H1 (cell line): ENCODE results near the gene ITPKB. TPM values are rescaled to one million over a fixed set of nuclear protein-coding genes. Genes with fewer than 3 reads are reported as not detected.

Source experiments
- CTCF ChIA-PET: fragments of 300-600 bp; sonication (Branson Sonifier 250); formaldehyde crosslinking; loops from one replicate; lab custom pipeline; 2021; ENCODE audit not compliant: partially characterized antibody; lab: Charles Lee
- POLR2A ChIA-PET: fragments of 300-600 bp; sonication (Branson Sonifier 250); formaldehyde crosslinking; loops from one replicate; lab custom pipeline; 2021; ENCODE audit warnings: inconsistent platforms; ENCODE audit not compliant: partially characterized antibody; lab: Charles Lee
- DNase-seq, 2 experiments: peaks; one replicate each; pipeline versions ENCODE4 v3.0.0 to v3.0.0-alpha.2; 2010 to 2022; ENCODE audit warnings: low spot score in 2 of 2, low read depth in 1 of 2, mixed read lengths in 1 of 2
- FAIRE-seq: peaks from 2 replicates; lab custom pipeline; 2011; peaks lifted over from hg19 to GRCh38; lab: Jason Lieb, UNC
- H2AFZ ChIP-seq: 2 replicates; pipeline ENCODE4 v1.8.1; 2012; ENCODE audit warnings: low read length, inconsistent platforms
- H2AK5ac ChIP-seq: 2 replicates; pipeline ENCODE4 v1.6.1; 2013; ENCODE audit warnings: low read depth, low read length
- H2BK120ac ChIP-seq: replicated peaks from 2 replicates; pipeline ENCODE3; 2013; ENCODE audit warnings: low read depth, low read length, inconsistent platforms
- H2BK12ac ChIP-seq: 2 replicates; pipeline ENCODE4 v1.6.1; 2013; ENCODE audit warnings: low read depth, low read length
- H2BK15ac ChIP-seq: 2 replicates; pipeline ENCODE4 v1.6.1; 2013; ENCODE audit warnings: low read length
- H2BK20ac ChIP-seq: 2 replicates; pipeline ENCODE4 v1.6.1; 2013; ENCODE audit warnings: low read length
- H2BK5ac ChIP-seq: 2 replicates; pipeline ENCODE4 v1.6.1; 2013; ENCODE audit warnings: low read depth, low read length
- H3K14ac ChIP-seq: 2 replicates; pipeline ENCODE4 v1.6.1; 2013; ENCODE audit warnings: inconsistent platforms; ENCODE audit not compliant: insufficient read length
- H3K18ac ChIP-seq: 2 replicates; pipeline ENCODE4 v1.6.1; 2013; ENCODE audit warnings: low read length; ENCODE audit errors: extremely low read depth
- H3K23ac ChIP-seq: 2 replicates; pipeline ENCODE4 v1.6.1; 2013; ENCODE audit warnings: inconsistent platforms; ENCODE audit not compliant: insufficient read length
- H3K23me2 ChIP-seq: 2 replicates; pipeline ENCODE4 v1.6.1; 2013; ENCODE audit warnings: low read depth, low read length
- H3K27ac ChIP-seq: 2 replicates; pipeline ENCODE4 v1.6.1; 2011; ENCODE audit warnings: low read depth, low read length, inconsistent platforms
- H3K27me3 ChIP-seq, 4 experiments: replicated peaks in 1 of 4; 1 replicate in 1 of 4; 2 replicates in 3 of 4; pipeline versions ENCODE4 v1.6.1 to v1.8.1; 2011 to 2013; ENCODE audit warnings: low read length in 3 of 4, mild to moderate bottlenecking in 3 of 4, inconsistent platforms in 2 of 4, mixed read lengths in 2 of 4, moderate library complexity in 1 of 4; ENCODE audit not compliant: control insufficient read depth in 3 of 4, insufficient read depth in 3 of 4; ENCODE audit errors: extremely low read depth in 1 of 4
- H3K36me3 ChIP-seq, 4 experiments: 2 replicates each; pipeline versions ENCODE4 v1.6.1 to v1.8.1; 2011 to 2013; ENCODE audit warnings: mild to moderate bottlenecking in 4 of 4, low read length in 3 of 4, moderate library complexity in 2 of 4, control low read depth in 1 of 4, inconsistent platforms in 1 of 4; ENCODE audit not compliant: insufficient read depth in 4 of 4, control insufficient read depth in 2 of 4
- H3K4ac ChIP-seq: replicated peaks from 2 replicates; pipeline ENCODE3; 2013; ENCODE audit warnings: low read length, low read depth, mixed read lengths, inconsistent platforms; ENCODE audit not compliant: insufficient read length
- H3K4me1 ChIP-seq, 4 experiments: replicated peaks in 1 of 4; 1 replicate in 1 of 4; 2 replicates in 3 of 4; pipeline versions ENCODE4 v1.6.1 to v1.8.1; 2011 to 2013; ENCODE audit warnings: low read length in 3 of 4, inconsistent platforms in 2 of 4, mixed read lengths in 1 of 4; ENCODE audit not compliant: insufficient read depth in 4 of 4, control insufficient read depth in 3 of 4
- H3K4me2 ChIP-seq, 2 experiments: 2 replicates each; pipeline versions ENCODE4 v1.6.1 to v1.8.1; 2011 to 2013; ENCODE audit warnings: low read depth in 2 of 2, low read length in 2 of 2, control low read depth in 1 of 2, inconsistent platforms in 1 of 2, mild to moderate bottlenecking in 1 of 2; ENCODE audit not compliant: insufficient read depth in 1 of 2
- H3K4me3 ChIP-seq, 4 experiments: fragments of 200-600, 300-600 bp in 1 of 4; sonication (generic), shearing (Covaris generic), sonication (Bioruptor Twin) in 1 of 4; 2 replicates each; pipeline versions ENCODE4 v1.5.1 to v1.8.1; 2011 to 2016; ENCODE audit warnings: low read length in 4 of 4, low read depth in 3 of 4, control low read depth in 2 of 4, inconsistent platforms in 2 of 4, mild to moderate bottlenecking in 2 of 4, mixed read lengths in 1 of 4, moderate library complexity in 1 of 4; ENCODE audit not compliant: insufficient read depth in 2 of 4; ENCODE audit errors: extremely low read depth in 1 of 4
- H3K56ac ChIP-seq: replicated peaks from 2 replicates; pipeline ENCODE3; 2013; ENCODE audit warnings: low read depth, mild to moderate bottlenecking, mixed read lengths, low read length, inconsistent platforms; ENCODE audit not compliant: insufficient read length
- H3K79me1 ChIP-seq: 2 replicates; pipeline ENCODE4 v1.6.1; 2013; ENCODE audit warnings: low read depth, low read length, control low read depth
- H3K79me2 ChIP-seq, 2 experiments: 2 replicates each; pipeline versions ENCODE4 v1.6.1 to v1.8.1; 2012 to 2013; ENCODE audit warnings: low read length in 2 of 2, mild to moderate bottlenecking in 2 of 2, inconsistent platforms in 1 of 2; ENCODE audit not compliant: insufficient read depth in 2 of 2, control insufficient read depth in 1 of 2
- H3K9ac ChIP-seq, 4 experiments: replicated peaks in 1 of 4; 1 replicate in 1 of 4; 2 replicates in 3 of 4; pipeline versions ENCODE4 v1.6.1 to v1.8.1; 2011 to 2013; ENCODE audit warnings: low read depth in 3 of 4, low read length in 3 of 4, control low read depth in 2 of 4, mild to moderate bottlenecking in 2 of 4, moderate library complexity in 2 of 4, inconsistent platforms in 1 of 4; ENCODE audit errors: extremely low read depth in 1 of 4
- H3K9me3 ChIP-seq, 2 experiments: 2 replicates each; pipeline versions ENCODE4 v1.6.1 to v1.8.1; 2012 to 2013; ENCODE audit warnings: mild to moderate bottlenecking in 2 of 2, moderate library complexity in 2 of 2, control low read depth in 1 of 2, inconsistent platforms in 1 of 2, low read depth in 1 of 2, low read length in 1 of 2, mixed read lengths in 1 of 2; ENCODE audit not compliant: insufficient read depth in 2 of 2
- H4K20me1 ChIP-seq, 2 experiments: replicated peaks in 1 of 2; 2 replicates each; pipeline versions ENCODE3 to v1.8.1; 2011 to 2013; ENCODE audit warnings: inconsistent platforms in 2 of 2, low read length in 2 of 2, mild to moderate bottlenecking in 1 of 2; ENCODE audit not compliant: insufficient read depth in 2 of 2, control insufficient read depth in 1 of 2
- H4K5ac ChIP-seq: 2 replicates; pipeline ENCODE4 v1.6.1; 2013; ENCODE audit warnings: low read length, low read depth, mixed read lengths, inconsistent platforms; ENCODE audit not compliant: insufficient read length
- H4K8ac ChIP-seq: 2 replicates; pipeline ENCODE4 v1.8.0; 2013; ENCODE audit warnings: mild to moderate bottlenecking, moderate library complexity, low read length, inconsistent platforms; ENCODE audit not compliant: insufficient read depth; ENCODE audit errors: extremely low read depth
- H4K91ac ChIP-seq: replicated peaks from 2 replicates; pipeline ENCODE3; 2013; ENCODE audit warnings: low read length, mixed read lengths, inconsistent platforms; ENCODE audit not compliant: insufficient read length
- POLR2AphosphoS5 ChIP-seq: IDR thresholded peaks from 2 replicates; pipeline ENCODE4 v1.6.1; 2011; ENCODE audit warnings: low read depth, low read length
- RXRA ChIP-seq: IDR thresholded peaks from 2 replicates; pipeline ENCODE4 v1.6.1; 2011; ENCODE audit warnings: low read depth, mild to moderate bottlenecking, low read length, moderate library complexity; ENCODE audit not compliant: insufficient read depth
- WGBS, 2 experiments: shearing (Covaris generic) in 1 of 2; methylation state at CpG; one replicate each; pipeline versions ENCODE4 v1.1.6 to v1.1.7; 2013 to 2015; ENCODE audit warnings: low lambda C conversion rate in 2 of 2, mixed read lengths in 2 of 2, inconsistent platforms in 1 of 2, low coverage in 1 of 2, missing lambda C conversion rate in 1 of 2; ENCODE audit not compliant: insufficient replicate concordance in 2 of 2, insufficient coverage in 1 of 2, insufficient read length in 1 of 2; ENCODE audit errors: extremely low coverage in 1 of 2, missing lambda C conversion rate in 1 of 2; 5-methylcytosine and 5-hydroxymethylcytosine counted together
- polyA plus RNA-seq, 7 experiments: library from polyadenylated mRNA; depleted of rRNA in 3 of 7; stranded (reverse) in 5 of 7; unstranded in 2 of 7; fragments of >200 nt in 5 of 7; fragments of 200-250 nt in 2 of 7; gene quantifications; 1 replicate in 5 of 7; 2 replicates in 1 of 7; 4 replicates in 1 of 7; pipeline versions ENCODE4 v1.2.1 to v1.2.3, GENCODE V29; 2011 to 2013; ENCODE audit warnings: missing spikeins in 2 of 7, mixed read lengths in 2 of 7
- total RNA-seq: library from RNA; stranded (reverse); fragmentation: NEBNext Ultra II Directional; extraction: Animal tissue kit (Norgen Biotek cat#: 25700); gene quantifications from 2 replicates; pipeline ENCODE4 v1.2.1, GENCODE V29; 2021

Gene ITPKB
- total and polyA plus RNA-seq, 2 of the 8 experiments (the other 6 are each of a cell fraction or from before 2014, with no cell fraction given): 1.7 to 4.8 TPM

DNA sequence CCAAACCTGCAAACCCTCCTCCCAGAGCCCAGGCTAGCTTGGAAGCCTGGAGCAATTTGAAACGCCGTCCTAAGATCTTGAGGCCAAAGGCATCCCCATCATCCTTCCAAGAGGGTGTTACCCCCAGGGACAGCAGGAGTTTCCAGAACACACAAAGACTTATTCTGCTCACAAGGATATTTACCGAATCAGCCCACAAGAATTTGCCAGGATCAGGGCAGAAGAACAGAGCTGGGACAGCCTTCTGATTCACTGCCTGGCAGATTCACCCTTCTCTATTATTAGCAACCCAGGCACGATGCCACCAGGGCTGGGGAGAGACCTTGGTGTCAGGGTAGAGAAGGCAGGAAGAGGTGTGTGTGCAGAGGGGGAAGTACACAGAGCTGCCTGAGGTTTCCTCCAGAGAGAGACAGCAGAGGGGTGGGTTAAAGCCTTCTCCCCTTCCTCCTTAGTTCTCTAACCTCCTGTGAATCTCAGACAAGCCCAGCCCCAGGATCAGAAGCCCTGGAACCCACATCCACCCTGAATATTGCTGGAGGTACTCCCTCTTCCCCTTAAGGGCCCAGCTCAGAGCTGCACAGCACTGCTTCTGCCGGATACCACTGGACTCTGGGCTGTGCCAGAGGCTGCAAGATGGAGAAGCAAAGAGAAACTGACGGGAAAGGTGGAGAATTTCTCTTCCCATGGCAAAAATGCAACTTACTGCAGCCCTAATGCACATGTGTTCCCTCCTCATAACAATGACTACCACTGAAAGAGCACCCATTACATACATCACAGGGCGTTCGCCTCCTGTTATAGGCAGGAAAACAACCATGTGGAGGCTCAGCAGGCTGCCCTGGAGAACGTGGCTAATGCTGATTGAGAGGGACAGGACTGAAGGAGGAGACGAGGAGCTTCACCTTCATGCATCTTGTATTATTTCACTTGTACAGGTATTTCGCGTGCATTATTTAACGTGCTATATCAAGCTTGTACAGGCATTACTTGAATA is 61.8 kb downstream of the ITPKB start:
- Histone ChIP-seq H3K56ac (no peak overlapping the region), H3K9ac (no peak overlapping the region), H3K4ac (no peak overlapping the region), H4K8ac (no peak overlapping the region), H2AFZ (no peak overlapping the region), H3K18ac (no peak overlapping the region), H2BK12ac (no peak overlapping the region), H3K27me3 (peaks cover 0 to 22% (median 7%) of the 10 kb centered on the region in 4 experiments; a peak in 4 of 7 replicates), H3K4me2 (no peak overlapping the region), H3K23me2 (peaks cover 2% of the 10 kb centered on the region; the same call in 1 of the 2 replicates), H3K14ac (no peak overlapping the region), H2BK15ac (no peak overlapping the region), H3K27ac (no peak overlapping the region), H3K79me2 (no peaks in the 10 kb centered on the region), H2BK5ac (no peak overlapping the region), H2BK120ac (no peak overlapping the region), H3K36me3 (no peaks in the 10 kb centered on the region), H2BK20ac (no peak overlapping the region), H4K5ac (no peak overlapping the region), H2AK5ac (no peak overlapping the region), H3K79me1 (no peaks in the 10 kb centered on the region; the same call in 1 of the 2 replicates), H3K23ac (no peak overlapping the region), H3K4me1 (peaks cover 6 to 19% (median 15%) of the 10 kb centered on the region in 4 experiments; a peak in 6 of 7 replicates), H4K20me1 (no peaks in the 10 kb centered on the region), H3K4me3 (no peak overlapping the region), H3K9me3 (no peaks in the 10 kb centered on the region), H4K91ac (no peak overlapping the region)
- TF ChIP-seq RXRA: no peak
- 0 out of 2 replicates have a peak, but pooled peaks have one; percentile 27 for TF ChIP-seq POLR2AphosphoS5
- ChIA-PET CTCF (interaction anchor here (0.5 to 2.0 kb wide), 7 partner anchors 9 to 59 kb away, joined by 3 to 5 read pairs (median 3); no protein-coding TSS in a partner anchor), POLR2A (interaction anchor here (0.6 kb wide), 1 partner anchor 230 kb away, joined by 3 read pairs; no protein-coding TSS in a partner anchor)
- FAIRE-seq (no peak), DNase-seq (no peak)
- WGBS, 2 experiments: 78% methylated on average over 13 of the region's 13 CpGs; no CpG with 5 or more reads in 1 of the 2 experiments
